ENCODE results near the gene SHC3. TPM values are rescaled to one million over a fixed set of nuclear protein-coding genes. Genes with fewer than 3 reads are reported as not detected.

Gene SHC3
- total RNA-seq, 1 experiment from 2014 or later: 0.27 TPM

DNA sequence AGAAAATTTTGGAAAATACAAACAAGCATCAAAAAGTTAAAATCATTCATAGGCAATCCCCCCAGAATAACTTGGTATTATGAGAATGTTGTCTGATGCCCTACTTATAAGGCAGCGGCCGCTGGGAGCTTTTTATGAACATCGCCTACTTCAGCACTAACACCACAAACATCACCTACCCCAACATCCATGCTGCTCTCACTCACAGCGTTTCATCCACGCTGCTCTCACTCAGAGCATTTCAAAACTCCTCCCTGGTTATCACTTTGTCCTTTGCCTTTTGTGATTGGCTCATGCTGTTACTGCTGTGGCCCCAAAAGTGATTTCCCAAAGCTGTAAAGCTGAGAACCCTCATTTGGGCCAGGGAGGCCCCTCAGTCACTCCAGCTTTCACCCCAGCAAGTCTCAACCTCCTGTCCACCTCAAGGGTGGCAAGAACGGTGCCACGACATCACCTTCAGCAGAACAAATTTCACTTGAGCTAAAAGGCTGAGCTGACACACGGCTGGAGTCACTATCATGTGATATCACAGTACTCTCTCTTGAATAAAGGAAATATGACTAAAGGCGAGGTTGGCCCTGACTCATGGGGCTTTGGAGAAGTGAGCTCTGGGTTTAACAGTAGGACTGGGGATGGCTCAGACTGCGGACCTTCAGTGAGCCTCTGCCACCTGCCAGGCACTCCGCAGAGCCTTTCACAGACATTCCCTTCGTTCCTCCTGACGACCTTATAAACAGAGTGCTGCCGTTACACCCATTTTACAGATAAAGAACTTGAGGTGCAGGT, 25.2 kb downstream of the SHC3 start:
- H3K4me2 ChIP-seq (ENCODE audit: low read length): peak overlapping the region; percentile 24; the same call in 1 of the 2 replicates
- H3K4me3 ChIP-seq (replicated peaks in 1 of 2; ENCODE audit: low read depth in 1 of 2, low read length in 2 of 2): no peak overlapping the region
- ATAC-seq: no peak
- H4K20me1 ChIP-seq (ENCODE audit: insufficient read depth): no peaks in the 10 kb centered on the region; the same call in 1 of the 2 replicates
- no peaks in the 10 kb centered on the region for H3K27me3 ChIP-seq (ENCODE audit: insufficient read depth, low read length)
- intact Hi-C loops (cut with micrococcal nuclease): no loop called here
- H3K9ac ChIP-seq (ENCODE audit: low read length): no peak overlapping the region
- BruUV-seq (replicated peaks): no TSS peak
- ChIA-PET POLR2A (no interaction called here), CTCF (no interaction called here), RAD21 (ENCODE audit: low non-redundant PET in 1 of 2, low total read pairs in 2 of 2, uncharacterized antibody in 2 of 2, unreplicated experiment in 2 of 2) (no interaction called here)
- H2AFZ ChIP-seq (ENCODE audit: low read depth, low read length, poor library complexity, severe bottlenecking): no peak overlapping the region
- H3K9me2 ChIP-seq (ENCODE audit: insufficient read depth): no peaks in the 10 kb centered on the region
- no peaks in the 10 kb centered on the region for H3K9me3 ChIP-seq (ENCODE audit: control insufficient read depth in 1 of 2, insufficient read depth in 1 of 2, low read depth in 1 of 2, low read length in 2 of 2)
- DNase-seq (ENCODE audit: low read depth, low spot score): peak; percentile 16
- H3K36me3 ChIP-seq (ENCODE audit: control insufficient read depth in 1 of 2, insufficient read depth in 2 of 2, low read length in 2 of 2): no peaks in the 10 kb centered on the region
- TF ChIP-seq, protein P1, sequence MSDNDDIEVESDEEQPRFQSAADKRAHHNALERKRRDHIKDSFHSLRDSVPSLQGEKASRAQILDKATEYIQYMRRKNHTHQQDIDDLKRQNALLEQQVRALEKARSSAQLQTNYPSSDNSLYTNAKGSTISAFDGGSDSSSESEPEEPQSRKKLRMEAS (IDR thresholded peaks at IDR 0.05): peak; percentile 39
- TF ChIP-seq JUND (IDR thresholded peaks at IDR 0.05): 0 out of 2 replicates have a peak, but pooled peaks have one; percentile 22
- TF ChIP-seq, protein P2, sequence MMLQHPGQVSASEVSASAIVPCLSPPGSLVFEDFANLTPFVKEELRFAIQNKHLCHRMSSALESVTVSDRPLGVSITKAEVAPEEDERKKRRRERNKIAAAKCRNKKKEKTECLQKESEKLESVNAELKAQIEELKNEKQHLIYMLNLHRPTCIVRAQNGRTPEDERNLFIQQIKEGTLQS (IDR thresholded peaks at IDR 0.05): no peak
- TF ChIP-seq CBX3 (IDR thresholded peaks at IDR 0.05; ENCODE audit: low read depth): peak; percentile 27; the same call in 1 of the 2 replicates
- TF ChIP-seq TCF7L2 (IDR thresholded peaks at IDR 0.05; ENCODE audit: borderline replicate concordance, extremely low read depth, insufficient read depth, insufficient read length): no peak
- no peak overlapping the region for H3K27ac ChIP-seq (ENCODE audit: low read depth, low read length)
- H3K79me2 ChIP-seq (ENCODE audit: insufficient read depth, low read length): no peaks in the 10 kb centered on the region
- H3K4me1 ChIP-seq (ENCODE audit: control insufficient read depth in 1 of 2, insufficient read depth in 2 of 2, low read length in 2 of 2): peaks cover 9 to 24% of the 10 kb centered on the region in 2 experiments

DNA sequence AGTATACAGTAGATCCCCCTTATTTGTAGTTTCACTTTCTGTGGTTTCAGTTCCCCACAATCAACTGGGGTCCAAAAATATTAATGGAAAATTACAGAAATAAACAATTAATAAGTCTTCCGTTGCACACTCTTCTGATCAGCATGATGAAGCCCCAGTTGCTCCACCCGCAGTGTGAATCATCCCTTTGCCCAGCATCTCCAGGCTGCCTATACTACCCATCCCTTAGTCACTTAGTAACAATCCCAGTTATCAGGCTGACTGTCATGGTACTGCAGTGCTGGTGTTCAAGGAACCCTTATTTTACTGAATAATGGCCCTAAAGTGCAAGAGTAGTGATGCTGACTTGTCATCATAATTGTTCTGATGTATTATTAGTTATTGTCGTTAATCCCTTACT, 28.9 kb downstream of the SHC3 start:
- no peak overlapping the region for H2AFZ ChIP-seq (ENCODE audit: low read depth, low read length, poor library complexity, severe bottlenecking)
- H3K4me2 ChIP-seq (ENCODE audit: low read length): no peak overlapping the region
- peaks cover 6 to 15% of the 10 kb centered on the region in 2 experiments for H3K4me1 ChIP-seq (ENCODE audit: control insufficient read depth in 1 of 2, insufficient read depth in 2 of 2, low read length in 2 of 2)
- ChIA-PET POLR2A (no interaction called here), RAD21 (ENCODE audit: low non-redundant PET in 1 of 2, low total read pairs in 2 of 2, uncharacterized antibody in 2 of 2, unreplicated experiment in 2 of 2) (no interaction called here), CTCF (no interaction called here)
- no peaks in the 10 kb centered on the region for H3K27me3 ChIP-seq (ENCODE audit: insufficient read depth, low read length)
- no peak for DNase-seq (ENCODE audit: low read depth, low spot score)
- H3K79me2 ChIP-seq (ENCODE audit: insufficient read depth, low read length): no peaks in the 10 kb centered on the region
- no peaks in the 10 kb centered on the region for H3K9me3 ChIP-seq (ENCODE audit: control insufficient read depth in 1 of 2, insufficient read depth in 1 of 2, low read depth in 1 of 2, low read length in 2 of 2)
- H4K20me1 ChIP-seq (ENCODE audit: insufficient read depth): no peaks in the 10 kb centered on the region
- H3K27ac ChIP-seq (ENCODE audit: low read depth, low read length): no peak overlapping the region
- no peak overlapping the region for H3K4me3 ChIP-seq (replicated peaks in 1 of 2; ENCODE audit: low read depth in 1 of 2, low read length in 2 of 2)
- BruUV-seq (replicated peaks): no TSS peak
- H3K36me3 ChIP-seq (ENCODE audit: control insufficient read depth in 1 of 2, insufficient read depth in 2 of 2, low read length in 2 of 2): no peaks in the 10 kb centered on the region
- no peak overlapping the region for H3K9ac ChIP-seq (ENCODE audit: low read length)
- intact Hi-C loops (cut with micrococcal nuclease): no loop called here
- no peaks in the 10 kb centered on the region for H3K9me2 ChIP-seq (ENCODE audit: insufficient read depth)
- no peak for ATAC-seq
- TF ChIP-seq CEBPB (IDR thresholded peaks at IDR 0.05; ENCODE audit: low read depth) (no peak), RAD21 (IDR thresholded peaks at IDR 0.05; ENCODE audit: low read depth) (no peak), SRF (IDR thresholded peaks at IDR 0.05; ENCODE audit: low read depth) (no peak), FOSL1 (IDR thresholded peaks at IDR 0.05; ENCODE audit: low read depth) (no peak), YY1 (IDR thresholded peaks at IDR 0.05; ENCODE audit: extremely low read depth, insufficient replicate concordance, low read depth, low read length) (no peak), ELF1 (IDR thresholded peaks at IDR 0.05; ENCODE audit: borderline replicate concordance, low read depth) (no peak), TCF7L2 (IDR thresholded peaks at IDR 0.05; ENCODE audit: borderline replicate concordance, extremely low read depth, insufficient read depth, insufficient read length) (no peak), JUND (IDR thresholded peaks at IDR 0.05) (no peak), ZNF274 (IDR thresholded peaks at IDR 0.05; ENCODE audit: low read depth, low read length) (no peak), CBX3 (IDR thresholded peaks at IDR 0.05; ENCODE audit: low read depth) (no peak)
- TF ChIP-seq, protein P3, sequence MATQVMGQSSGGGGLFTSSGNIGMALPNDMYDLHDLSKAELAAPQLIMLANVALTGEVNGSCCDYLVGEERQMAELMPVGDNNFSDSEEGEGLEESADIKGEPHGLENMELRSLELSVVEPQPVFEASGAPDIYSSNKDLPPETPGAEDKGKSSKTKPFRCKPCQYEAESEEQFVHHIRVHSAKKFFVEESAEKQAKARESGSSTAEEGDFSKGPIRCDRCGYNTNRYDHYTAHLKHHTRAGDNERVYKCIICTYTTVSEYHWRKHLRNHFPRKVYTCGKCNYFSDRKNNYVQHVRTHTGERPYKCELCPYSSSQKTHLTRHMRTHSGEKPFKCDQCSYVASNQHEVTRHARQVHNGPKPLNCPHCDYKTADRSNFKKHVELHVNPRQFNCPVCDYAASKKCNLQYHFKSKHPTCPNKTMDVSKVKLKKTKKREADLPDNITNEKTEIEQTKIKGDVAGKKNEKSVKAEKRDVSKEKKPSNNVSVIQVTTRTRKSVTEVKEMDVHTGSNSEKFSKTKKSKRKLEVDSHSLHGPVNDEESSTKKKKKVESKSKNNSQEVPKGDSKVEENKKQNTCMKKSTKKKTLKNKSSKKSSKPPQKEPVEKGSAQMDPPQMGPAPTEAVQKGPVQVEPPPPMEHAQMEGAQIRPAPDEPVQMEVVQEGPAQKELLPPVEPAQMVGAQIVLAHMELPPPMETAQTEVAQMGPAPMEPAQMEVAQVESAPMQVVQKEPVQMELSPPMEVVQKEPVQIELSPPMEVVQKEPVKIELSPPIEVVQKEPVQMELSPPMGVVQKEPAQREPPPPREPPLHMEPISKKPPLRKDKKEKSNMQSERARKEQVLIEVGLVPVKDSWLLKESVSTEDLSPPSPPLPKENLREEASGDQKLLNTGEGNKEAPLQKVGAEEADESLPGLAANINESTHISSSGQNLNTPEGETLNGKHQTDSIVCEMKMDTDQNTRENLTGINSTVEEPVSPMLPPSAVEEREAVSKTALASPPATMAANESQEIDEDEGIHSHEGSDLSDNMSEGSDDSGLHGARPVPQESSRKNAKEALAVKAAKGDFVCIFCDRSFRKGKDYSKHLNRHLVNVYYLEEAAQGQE (IDR thresholded peaks at IDR 0.05; ENCODE audit: low read depth): no peak

Data from HCT116 (cell line).